Body of pancreas (tissue), 4 donors: Measurements from ENCODE around the gene LOC101059915.

Experiments used
- POLR2A ChIP-seq, 3 donors: fragments of 450-650 bp; IDR thresholded peaks; one replicate each; pipeline ENCODE4 v1.6.1; 2016; ENCODE audit warnings: antibody characterized with exemption in 3 of 3, mild to moderate bottlenecking in 2 of 3
- TF ChIP-seq, protein P1 (sequence below), 7 experiments: fragments of 450-650 bp in 4 of 7; fragments of 200-600 bp in 3 of 7; sonication (generic) in 3 of 7; IDR thresholded peaks; one replicate each; pipeline ENCODE4 v1.5.1; 2016 to 2019; ENCODE audit warnings: antibody characterized with exemption in 7 of 7

DNA sequence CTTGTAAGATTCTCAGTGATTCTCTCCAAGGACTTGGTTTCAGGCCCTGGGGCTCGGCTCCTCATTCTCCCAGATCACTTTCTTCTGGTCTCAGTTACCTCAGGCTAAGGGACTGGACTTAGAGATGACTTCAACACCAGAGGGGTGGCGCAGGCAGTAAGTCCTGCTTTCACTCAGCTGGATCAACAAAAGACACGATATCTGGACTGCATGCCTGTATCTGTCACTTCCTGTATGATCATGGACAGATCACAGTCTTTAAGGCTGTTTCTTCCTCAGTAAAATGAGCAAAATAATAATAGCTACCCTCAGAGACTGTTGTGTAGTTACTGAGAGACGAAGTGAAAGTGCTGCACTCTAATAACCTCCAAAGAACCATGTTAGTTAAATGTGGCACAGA lies 29.5 kb upstream of the LOC101059915 start:
- TF ChIP-seq POLR2A (IDR thresholded peaks at IDR 0.05) = no peak
- TF ChIP-seq, protein P1, sequence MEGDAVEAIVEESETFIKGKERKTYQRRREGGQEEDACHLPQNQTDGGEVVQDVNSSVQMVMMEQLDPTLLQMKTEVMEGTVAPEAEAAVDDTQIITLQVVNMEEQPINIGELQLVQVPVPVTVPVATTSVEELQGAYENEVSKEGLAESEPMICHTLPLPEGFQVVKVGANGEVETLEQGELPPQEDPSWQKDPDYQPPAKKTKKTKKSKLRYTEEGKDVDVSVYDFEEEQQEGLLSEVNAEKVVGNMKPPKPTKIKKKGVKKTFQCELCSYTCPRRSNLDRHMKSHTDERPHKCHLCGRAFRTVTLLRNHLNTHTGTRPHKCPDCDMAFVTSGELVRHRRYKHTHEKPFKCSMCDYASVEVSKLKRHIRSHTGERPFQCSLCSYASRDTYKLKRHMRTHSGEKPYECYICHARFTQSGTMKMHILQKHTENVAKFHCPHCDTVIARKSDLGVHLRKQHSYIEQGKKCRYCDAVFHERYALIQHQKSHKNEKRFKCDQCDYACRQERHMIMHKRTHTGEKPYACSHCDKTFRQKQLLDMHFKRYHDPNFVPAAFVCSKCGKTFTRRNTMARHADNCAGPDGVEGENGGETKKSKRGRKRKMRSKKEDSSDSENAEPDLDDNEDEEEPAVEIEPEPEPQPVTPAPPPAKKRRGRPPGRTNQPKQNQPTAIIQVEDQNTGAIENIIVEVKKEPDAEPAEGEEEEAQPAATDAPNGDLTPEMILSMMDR (IDR thresholded peaks at IDR 0.05) = no peak
